K562 (cell line): Measurements from ENCODE around the gene ISG20. TPM values are rescaled to one million over a fixed set of nuclear protein-coding genes. Genes with fewer than 3 reads are reported as not detected.

ENCODE experiments used
- DLX4 ChIP-seq: fragments of 250-450 bp; sonication (Bioruptor Pico); IDR thresholded peaks from 2 replicates; pipeline ENCODE4 v1.6.1; 2021; ENCODE audit warnings: mild to moderate bottlenecking
- E2F1 ChIP-seq: sonication (generic); formaldehyde crosslinking; IDR thresholded peaks from 2 replicates; pipeline ENCODE4 v1.8.1; 2023; ENCODE audit warnings: mild to moderate bottlenecking, missing genetic modification reagents, moderate library complexity
- MGA ChIP-seq: fragments of 450-650 bp; IDR thresholded peaks from 2 replicates; pipeline ENCODE4 v1.6.1; 2016; ENCODE audit warnings: mild to moderate bottlenecking, moderate library complexity
- NEUROD1 ChIP-seq: fragments of 150-350 bp; IDR thresholded peaks from 2 replicates; pipeline ENCODE4 v1.6.1; 2014; ENCODE audit warnings: borderline replicate concordance, low read length, low read depth; ENCODE audit not compliant: partially characterized antibody
- NFIX ChIP-seq: fragments of 250-450 bp; sonication (Bioruptor Pico); IDR thresholded peaks from 2 replicates; pipeline ENCODE4 v1.4.0; 2020; ENCODE audit warnings: low read depth, mild to moderate bottlenecking, moderate library complexity
- NR4A1 ChIP-seq, 2 experiments: fragments of 250-450 bp in 1 of 2; fragments of 450-650 bp in 1 of 2; sonication (Bioruptor Pico) in 1 of 2; IDR thresholded peaks; 2 replicates each; pipeline versions ENCODE4 v1.4.0 to v1.6.1; 2016 to 2020; ENCODE audit warnings: mild to moderate bottlenecking in 2 of 2, missing compliant biosample characterization in 1 of 2, missing genetic modification characterization in 1 of 2, moderate library complexity in 1 of 2
- POLR2AphosphoS2 ChIP-seq: IDR thresholded peaks from 2 replicates; pipeline ENCODE4 v1.6.1; 2012; ENCODE audit warnings: low read length, improper control_type of control experiment
- PRPF4 ChIP-seq: fragments of 200-400 bp; formaldehyde crosslinking; IDR thresholded peaks from one replicate; pipeline ENCODE4 v1.6.1; 2017; ENCODE audit warnings: low read length, low read depth, mild to moderate bottlenecking; ENCODE audit not compliant: insufficient read depth, poor library complexity, severe bottlenecking
- TAF1 ChIP-seq: IDR thresholded peaks from 2 replicates; pipeline ENCODE4 v1.6.1; 2011; ENCODE audit warnings: mild to moderate bottlenecking, low read length, moderate library complexity; ENCODE audit not compliant: insufficient read depth, control insufficient read depth, severe bottlenecking; ENCODE audit errors: extremely low read depth
- ZNF639 ChIP-seq, 2 experiments: fragments of 200-800 bp in 1 of 2; sonication (Bioruptor generic) in 1 of 2; sonication (generic) in 1 of 2; formaldehyde crosslinking in 1 of 2; IDR thresholded peaks in 1 of 2; conservative IDR thresholded peaks in 1 of 2; 2 replicates each; pipeline versions ENCODE4 v1.5.0 to v1.6.1; 2016 to 2020; ENCODE audit warnings: missing compliant biosample characterization in 1 of 2, missing genetic modification characterization in 1 of 2, missing genetic modification reagents in 1 of 2
- polyA plus RNA-seq, 8 experiments: library from polyadenylated mRNA; depleted of rRNA in 4 of 8; stranded (reverse) in 5 of 8; unstranded in 3 of 8; fragments of >200 nt; fragmentation: Nextera tagmentation in 2 of 8; fragmentation: Illumina TruSeq in 1 of 8; extraction: Ambion mirVana in 2 of 8; extraction: Trizol in 1 of 8; gene quantifications; 2 replicates each; pipeline versions ENCODE4 v1.2.1 to v1.2.3, GENCODE V29; 2011 to 2014; ENCODE audit warnings: inconsistent platforms in 1 of 8, missing spikeins in 1 of 8
- total RNA-seq, 7 experiments: library from RNA; depleted of rRNA in 6 of 7; stranded (reverse); fragments of >200 nt in 6 of 7; fragmentation: Illumina TruSeq in 2 of 7; extraction: Trizol in 2 of 7; gene quantifications; 2 replicates each; pipeline versions ENCODE4 v1.2.1 to v1.2.3, GENCODE V29; 2011 to 2021; ENCODE audit warnings: low replicate concordance in 1 of 7

The ISG20 gene
- total and polyA plus RNA-seq, 9 of the 15 experiments (the other 6 are each of a cell fraction or from before 2014, with no cell fraction given), result 0.06 to 2.1 (median 1.00) TPM

- peak; percentile 94 for TF ChIP-seq MGA
- TF ChIP-seq ZNF639 (CRISPR knock-in tag; conservative IDR thresholded peaks at IDR 0.05 in 1 of 2, IDR thresholded peaks at IDR 0.05 in 1 of 2), result peak in 1 of 2 experiments; percentile 73; a peak in 2 of 4 replicates
- TF ChIP-seq TAF1, result peak; percentile 42
- peak; percentile 61 for TF ChIP-seq PRPF4
- no peak for TF ChIP-seq NFIX
- TF ChIP-seq NR4A1 (CRISPR knock-in tag; IDR thresholded peaks at IDR 0.05), result 0 out of 2 replicates have a peak, but pooled peaks have one; percentile 30
- TF ChIP-seq NR4A1 (tag; IDR thresholded peaks at IDR 0.05), result no peak
- peak; percentile 86 for TF ChIP-seq E2F1 (CRISPR knock-in tag)
- peak; percentile 84 for TF ChIP-seq NEUROD1
- TF ChIP-seq DLX4 (CRISPR knock-in tag), result no peak
- TF ChIP-seq POLR2AphosphoS2, result no peak
These were observed 17.6 kb upstream of the ISG20 start, which contains the start of gene AEN (continued) for GRCh38 chr15:88620995-88621772.
